SJSA1 (cell line): ENCODE measurements around the gene DOK3. TPM values are rescaled to one million over a fixed set of nuclear protein-coding genes. Genes with fewer than 3 reads are reported as not detected.
A peak's percentile ranks its signal among the peaks of the same experiment; 100 is the strongest.
"Not testable (repeated sequence)": the region's sequence is repeated elsewhere in the genome, so short reads cannot be mapped to it uniquely, and the experiment has no call there.

Experiments
- DNase-seq, 2 experiments: peaks; one replicate each; pipeline ENCODE4 v3.0.0-alpha.2; 2015 to 2020; ENCODE audit warnings: low spot score in 2 of 2, low read depth in 1 of 2
- H3K27ac ChIP-seq: fragments of 250-450 bp; sonication (Bioruptor Pico); 2 replicates; pipeline ENCODE4 v1.5.1; 2020; ENCODE audit warnings: mild to moderate bottlenecking, moderate library complexity
- H3K27me3 ChIP-seq: fragments of 250-450 bp; sonication (Bioruptor Pico); replicated peaks from 2 replicates; pipeline ENCODE4 v1.5.1; 2020; ENCODE audit warnings: mild to moderate bottlenecking, moderate library complexity
- H3K36me3 ChIP-seq: fragments of 250-450 bp; sonication (Bioruptor Pico); 2 replicates; pipeline ENCODE4 v1.5.1; 2020; ENCODE audit warnings: mild to moderate bottlenecking
- H3K4me1 ChIP-seq: fragments of 250-450 bp; sonication (Bioruptor Pico); replicated peaks from 2 replicates; pipeline ENCODE4 v1.6.1; 2021; ENCODE audit warnings: mild to moderate bottlenecking
- H3K4me3 ChIP-seq: fragments of 250-450 bp; sonication (Bioruptor Pico); 2 replicates; pipeline ENCODE4 v1.5.1; 2020; ENCODE audit warnings: mild to moderate bottlenecking
- H3K9me3 ChIP-seq: fragments of 250-450 bp; sonication (Bioruptor Pico); replicated peaks from 2 replicates; pipeline ENCODE4 v1.5.1; 2020; ENCODE audit warnings: mild to moderate bottlenecking
- total RNA-seq: library from RNA; depleted of rRNA; stranded (reverse); fragments of >200 nt; shearing (Covaris generic); gene quantifications from 2 replicates; pipeline ENCODE4 v1.2.3, GENCODE V29; 2014

The DOK3 gene
- total RNA-seq, 1 experiment from 2014 or later, result 1.8 TPM

- Histone ChIP-seq H3K4me3 (no peak overlapping the region), H3K4me1 (peaks cover 15% of the 10 kb centered on the region)
- no peak for DNase-seq
Measured at GRCh38 chr5:177545487-177546257, 36.0 kb upstream of the DOK3 start.

GRCh38 chr5:177542816-177543465 lies 33.3 kb upstream of the DOK3 start:
- Histone ChIP-seq H3K9me3 (0 out of 2 replicates have a peak, but pooled peaks cover 3% of the 10 kb centered on the region), H3K27me3 (no peaks in the 10 kb centered on the region), H3K36me3 (peaks cover 42% of the 10 kb centered on the region), H3K4me3 (no peak overlapping the region), H3K4me1 (peaks cover 26% of the 10 kb centered on the region), H3K27ac (no peak overlapping the region)
- DNase-seq, result no peak

More at GRCh38 chr5:177545487-177546257, 36.0 kb upstream of the DOK3 start:
- peaks cover 41% of the 10 kb centered on the region for H3K36me3 ChIP-seq
- no peaks in the 10 kb centered on the region for H3K27me3 ChIP-seq
- H3K27ac ChIP-seq, result peak overlapping the region; percentile 0; the same call in 1 of the 2 replicates
- H3K9me3 ChIP-seq, result 0 out of 2 replicates have a peak, but pooled peaks cover 3% of the 10 kb centered on the region

- H3K4me1 ChIP-seq, result peaks cover 29% of the 10 kb centered on the region
- H3K27ac ChIP-seq, result no peak overlapping the region
- H3K36me3 ChIP-seq, result peaks cover 56% of the 10 kb centered on the region
- no peaks in the 10 kb centered on the region for H3K9me3 ChIP-seq
- no peaks in the 10 kb centered on the region for H3K27me3 ChIP-seq
- no peak overlapping the region for H3K4me3 ChIP-seq
- no peak for DNase-seq
Measured at GRCh38 chr5:177540438-177540837, 30.8 kb upstream of the DOK3 start.

GRCh38 chr5:177539411-177539810 lies 29.8 kb upstream of the DOK3 start:
- H3K27me3 ChIP-seq, result no peaks in the 10 kb centered on the region
- H3K4me1 ChIP-seq, result peaks cover 29% of the 10 kb centered on the region
- H3K4me3 ChIP-seq, result no peak overlapping the region
- H3K9me3 ChIP-seq, result no peaks in the 10 kb centered on the region
- DNase-seq, result no peak
- H3K27ac ChIP-seq, result no peak overlapping the region
- peaks cover 60% of the 10 kb centered on the region for H3K36me3 ChIP-seq

- Histone ChIP-seq H3K27ac (no peak overlapping the region), H3K4me1 (peaks cover 29% of the 10 kb centered on the region), H3K36me3 (peaks cover 58% of the 10 kb centered on the region), H3K9me3 (no peaks in the 10 kb centered on the region), H3K4me3 (no peak overlapping the region), H3K27me3 (no peaks in the 10 kb centered on the region)
- no peak for DNase-seq
Measured at GRCh38 chr5:177538876-177539275, 29.2 kb upstream of the DOK3 start.

GRCh38 chr5:177537389-177538361 lies 28.0 kb upstream of the DOK3 start:
- DNase-seq, result peak; percentile 93 to 96
- peak overlapping the region; percentile 71 for H3K27ac ChIP-seq
- H3K4me3 ChIP-seq, result no peak overlapping the region
- peaks cover 58% of the 10 kb centered on the region for H3K36me3 ChIP-seq
- no peaks in the 10 kb centered on the region for H3K9me3 ChIP-seq
- H3K27me3 ChIP-seq, result no peaks in the 10 kb centered on the region
- peaks cover 29% of the 10 kb centered on the region for H3K4me1 ChIP-seq

- H3K4me1 ChIP-seq, result peaks cover 29% of the 10 kb centered on the region
- H3K9me3 ChIP-seq, result no peaks in the 10 kb centered on the region
- H3K36me3 ChIP-seq, result peaks cover 61% of the 10 kb centered on the region
- H3K27ac ChIP-seq, result no peak overlapping the region
- DNase-seq, result no peak
- no peak overlapping the region for H3K4me3 ChIP-seq
- no peaks in the 10 kb centered on the region for H3K27me3 ChIP-seq
Measured at GRCh38 chr5:177536386-177536785, 26.8 kb upstream of the DOK3 start.

GRCh38 chr5:177535125-177535524 lies 25.5 kb upstream of the DOK3 start:
- DNase-seq, result no peak
- no peaks in the 10 kb centered on the region for H3K9me3 ChIP-seq
- peaks cover 29% of the 10 kb centered on the region for H3K4me1 ChIP-seq
- H3K27me3 ChIP-seq, result no peaks in the 10 kb centered on the region
- H3K4me3 ChIP-seq, result no peak overlapping the region
- H3K36me3 ChIP-seq, result peaks cover 72% of the 10 kb centered on the region
- no peak overlapping the region for H3K27ac ChIP-seq

- H3K36me3 ChIP-seq, result peaks cover 78% of the 10 kb centered on the region
- peaks cover 29% of the 10 kb centered on the region for H3K4me1 ChIP-seq
- not testable (repeated sequence) for H3K4me3 ChIP-seq, H3K9me3 ChIP-seq, H3K27ac ChIP-seq, DNase-seq, H3K27me3 ChIP-seq
Measured at GRCh38 chr5:177534433-177534832, 24.8 kb upstream of the DOK3 start.

- Histone ChIP-seq H3K36me3 (peaks cover 91% of the 10 kb centered on the region), H3K27me3 (no peaks in the 10 kb centered on the region)
Measured at GRCh38 chr5:177531209-177531940, 21.7 kb upstream of the DOK3 start.

GRCh38 chr5:177530638-177531037 lies 21.0 kb upstream of the DOK3 start:
- DNase-seq, result no peak
- H3K27ac ChIP-seq, result no peak overlapping the region
- no peaks in the 10 kb centered on the region for H3K4me1 ChIP-seq
- H3K36me3 ChIP-seq, result peaks cover 92% of the 10 kb centered on the region
- no peak overlapping the region for H3K4me3 ChIP-seq
- H3K9me3 ChIP-seq, result no peaks in the 10 kb centered on the region
- no peaks in the 10 kb centered on the region for H3K27me3 ChIP-seq

More at GRCh38 chr5:177531209-177531940, 21.7 kb upstream of the DOK3 start:
- no peak for DNase-seq
- peaks cover 2% of the 10 kb centered on the region; the same call in 1 of the 2 replicates for H3K4me1 ChIP-seq
- H3K4me3 ChIP-seq, result no peak overlapping the region
- no peak overlapping the region for H3K27ac ChIP-seq
- no peaks in the 10 kb centered on the region for H3K9me3 ChIP-seq

GRCh38 chr5:177529247-177530203 lies 19.9 kb upstream of the DOK3 start:
- no peaks in the 10 kb centered on the region for H3K27me3 ChIP-seq
- no peak overlapping the region for H3K4me3 ChIP-seq
- H3K36me3 ChIP-seq, result peaks cover 92% of the 10 kb centered on the region
- H3K4me1 ChIP-seq, result no peaks in the 10 kb centered on the region
- H3K9me3 ChIP-seq, result no peaks in the 10 kb centered on the region
- no peak for DNase-seq
- H3K27ac ChIP-seq, result no peak overlapping the region
